ENCODE data around the gene RNPEP.

DNA sequence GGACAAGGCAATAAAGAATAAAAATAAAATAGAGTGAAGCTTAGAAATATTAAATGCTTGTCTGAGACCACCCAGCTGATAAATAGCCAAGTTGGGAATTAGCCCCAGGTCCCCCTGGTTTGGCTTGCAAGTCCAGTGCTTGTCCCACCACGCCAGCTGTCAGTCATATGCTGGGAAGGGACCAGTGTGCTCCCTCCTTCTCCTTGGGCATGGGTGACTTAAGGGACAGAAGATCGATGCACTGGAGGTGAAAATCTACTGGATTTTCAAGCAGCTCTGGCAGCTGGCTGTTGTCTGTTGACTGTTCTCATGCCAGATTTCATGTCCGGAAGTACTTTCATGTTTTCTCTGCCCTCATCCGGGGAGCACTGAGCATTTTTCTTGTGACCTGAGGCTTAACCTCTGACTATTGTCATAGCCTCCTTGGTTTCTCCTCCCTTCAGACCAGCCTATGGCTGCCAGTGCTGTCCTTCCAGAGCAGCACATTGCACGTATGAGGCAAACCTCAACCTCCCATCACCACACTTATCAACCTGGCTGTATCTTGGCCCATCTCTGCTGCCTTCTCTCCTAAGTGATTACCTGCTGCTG, 48.5 kb upstream of the RNPEP start:
- TF ChIP-seq, protein P1, sequence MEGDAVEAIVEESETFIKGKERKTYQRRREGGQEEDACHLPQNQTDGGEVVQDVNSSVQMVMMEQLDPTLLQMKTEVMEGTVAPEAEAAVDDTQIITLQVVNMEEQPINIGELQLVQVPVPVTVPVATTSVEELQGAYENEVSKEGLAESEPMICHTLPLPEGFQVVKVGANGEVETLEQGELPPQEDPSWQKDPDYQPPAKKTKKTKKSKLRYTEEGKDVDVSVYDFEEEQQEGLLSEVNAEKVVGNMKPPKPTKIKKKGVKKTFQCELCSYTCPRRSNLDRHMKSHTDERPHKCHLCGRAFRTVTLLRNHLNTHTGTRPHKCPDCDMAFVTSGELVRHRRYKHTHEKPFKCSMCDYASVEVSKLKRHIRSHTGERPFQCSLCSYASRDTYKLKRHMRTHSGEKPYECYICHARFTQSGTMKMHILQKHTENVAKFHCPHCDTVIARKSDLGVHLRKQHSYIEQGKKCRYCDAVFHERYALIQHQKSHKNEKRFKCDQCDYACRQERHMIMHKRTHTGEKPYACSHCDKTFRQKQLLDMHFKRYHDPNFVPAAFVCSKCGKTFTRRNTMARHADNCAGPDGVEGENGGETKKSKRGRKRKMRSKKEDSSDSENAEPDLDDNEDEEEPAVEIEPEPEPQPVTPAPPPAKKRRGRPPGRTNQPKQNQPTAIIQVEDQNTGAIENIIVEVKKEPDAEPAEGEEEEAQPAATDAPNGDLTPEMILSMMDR (conservative IDR thresholded peaks at IDR 0.05): no peak
- TF ChIP-seq EZH2 (IDR thresholded peaks at IDR 0.05; ENCODE audit: low read depth): no peak

Data from PC-9 (cell line).